Measurements from ENCODE around the gene SUPT5H. TPM values are rescaled to one million over a fixed set of nuclear protein-coding genes. Genes with fewer than 3 reads are reported as not detected.

Gene SUPT5H
- total and polyA plus RNA-seq, 9 donors, result 51.4 to 163 (median 101) TPM

- H3K27me3 ChIP-seq, result peaks cover 4% of the 10 kb centered on the region
- intact Hi-C loops (cut with DNase I), result no loop called here
Measured at GRCh38 chr19:39496063-39496462, 50.7 kb downstream of the SUPT5H start.

GRCh38 chr19:39497701-39497995, 52.3 kb downstream of the SUPT5H start:
- intact Hi-C loops (cut with DNase I), result no loop called here
- Histone ChIP-seq H3K4me1 (ENCODE audit: insufficient read depth) (no peaks in the 10 kb centered on the region), H3K4me3 (no peak overlapping the region), H3K27ac (no peak overlapping the region), H3K9me3 (no peaks in the 10 kb centered on the region), H3K27me3 (peaks cover 4% of the 10 kb centered on the region), H3K36me3 (no peaks in the 10 kb centered on the region)
- 0% methylated on average over 6 to 7 of the region's 7 CpGs for WGBS, 3 donors
- DNase-seq, result no peak
- TF ChIP-seq EP300 (IDR thresholded peaks at IDR 0.05), result no peak
- no peak for TF ChIP-seq POLR2A (IDR thresholded peaks at IDR 0.05)
- TF ChIP-seq CTCF (IDR thresholded peaks at IDR 0.05), result no peak

More at GRCh38 chr19:39496063-39496462, 50.7 kb downstream of the SUPT5H start:
- H3K27ac ChIP-seq, result no peak overlapping the region
- DNase-seq, result no peak
- no peaks in the 10 kb centered on the region for H3K36me3 ChIP-seq
- 66 to 83% (median 73%) methylated on average over 5 of the region's 5 CpGs for WGBS, 3 donors
- no peak for TF ChIP-seq EP300 (IDR thresholded peaks at IDR 0.05)
- no peak for TF ChIP-seq CTCF (IDR thresholded peaks at IDR 0.05)
- TF ChIP-seq POLR2A (IDR thresholded peaks at IDR 0.05), result no peak
- H3K4me1 ChIP-seq (ENCODE audit: insufficient read depth), result no peaks in the 10 kb centered on the region
- H3K9me3 ChIP-seq, result no peaks in the 10 kb centered on the region
- no peak overlapping the region for H3K4me3 ChIP-seq

GRCh38 chr19:39497996-39498797, 52.8 kb downstream of the SUPT5H start:
- no peak overlapping the region for H3K4me3 ChIP-seq
- intact Hi-C loops (cut with DNase I), result no loop called here
- H3K36me3 ChIP-seq, result no peaks in the 10 kb centered on the region
- WGBS, 3 donors, result 1% methylated on average over 35 to 40 of the region's 40 CpGs
- no peaks in the 10 kb centered on the region for H3K9me3 ChIP-seq
- peaks cover 4% of the 10 kb centered on the region for H3K27me3 ChIP-seq
- TF ChIP-seq POLR2A (IDR thresholded peaks at IDR 0.05), result no peak
- no peak for TF ChIP-seq EP300 (IDR thresholded peaks at IDR 0.05)
- TF ChIP-seq CTCF (IDR thresholded peaks at IDR 0.05), result peak in 1 of 3 donors; percentile 6
- H3K4me1 ChIP-seq (ENCODE audit: insufficient read depth), result no peaks in the 10 kb centered on the region
- H3K27ac ChIP-seq, result no peak overlapping the region
- peak in 4 of 5 donors; percentile 28 to 49 (median 38) for DNase-seq

- H3K4me3 ChIP-seq, result no peak within 1 kb of the TSS
- intact Hi-C loops (cut with DNase I), result no loop called here
- H3K27me3 ChIP-seq, result peaks cover 4% of the 10 kb centered on the region
- no peaks in the 10 kb centered on the region for H3K4me1 ChIP-seq (ENCODE audit: insufficient read depth)
- no peak for DNase-seq
- H3K27ac ChIP-seq, result no peak within 1 kb of the TSS
- TF ChIP-seq EP300 (IDR thresholded peaks at IDR 0.05) (no peak), CTCF (IDR thresholded peaks at IDR 0.05) (no peak), POLR2A (IDR thresholded peaks at IDR 0.05) (no peak)
- WGBS, 3 donors, result 0 to 2% (median 1%) methylated on average over 49 to 60 of the region's 60 CpGs
- no peaks in the 10 kb centered on the region for H3K9me3 ChIP-seq
- H3K36me3 ChIP-seq, result no peaks in the 10 kb centered on the region
Measured at GRCh38 chr19:39498798-39499642, 53.6 kb downstream of the SUPT5H start, which contains the start of gene DLL3. TSS of gene DLL3 (plus strand) at chr19:39498947. CDS start at chr19:39498975, 28 bp downstream.

All from ovary (tissue), 9 donors.